Activated CD8-positive, alpha-beta T cell treated with anti-CD3 and anti-CD28 coated beads, Interleukin-2, amount 10 ng/mL, durations not matched to agents 7 days and 5 days (primary cell): ENCODE measurements around the gene HS3ST6. TPM values are rescaled to one million over a fixed set of nuclear protein-coding genes. Genes with fewer than 3 reads are reported as not detected.
A peak's percentile ranks its signal among the peaks of the same experiment; 100 is the strongest.
"Not testable (repeated sequence)": the region's sequence is repeated elsewhere in the genome, so short reads cannot be mapped to it uniquely, and the experiment has no call there.

ENCODE experiments used
- ATAC-seq: fragments of 150-1000 bp; cut with Tn5 transposase; one replicate; pipeline ENCODE4 v1.10.0; 2021; ENCODE audit warnings: moderate library complexity
- CTCF ChIA-PET: fragments of 350-600 bp; sonication (Branson Sonifier 250); formaldehyde crosslinking; loops from one replicate; lab custom pipeline; 2021; ENCODE audit warnings: antibody characterized with exemption; lab: Charles Lee
- POLR2A ChIA-PET: fragments of 350-600 bp; sonication (Branson Sonifier 250); formaldehyde crosslinking; loops from one replicate; lab custom pipeline; 2021; ENCODE audit warnings: antibody characterized with exemption; lab: Charles Lee
- DNase-seq: peaks from one replicate; pipeline ENCODE4 v3.0.0-alpha.2; 2020
- H3K27ac Mint-ChIP-seq: one replicate; pipeline ENCODE4 v1.8.0; 2021; ENCODE audit warnings: mild to moderate bottlenecking, mixed read lengths
- H3K27me3 Mint-ChIP-seq: one replicate; pipeline ENCODE4 v1.8.0; 2021; ENCODE audit warnings: low read depth, mixed read lengths
- H3K36me3 Mint-ChIP-seq: one replicate; pipeline ENCODE4 v1.8.0; 2021; ENCODE audit warnings: low read depth, mixed read lengths
- H3K4me1 Mint-ChIP-seq: one replicate; pipeline ENCODE4 v1.8.0; 2021; ENCODE audit warnings: low read depth, mixed read lengths
- H3K4me3 Mint-ChIP-seq: one replicate; pipeline ENCODE4 v1.8.0; 2021; ENCODE audit warnings: mild to moderate bottlenecking, mixed read lengths
- H3K9me3 Mint-ChIP-seq: one replicate; pipeline ENCODE4 v1.8.0; 2022; ENCODE audit warnings: mixed read lengths; ENCODE audit not compliant: insufficient read depth
- total RNA-seq, 2 experiments: library from RNA; stranded (reverse); gene quantifications; one replicate each; pipeline ENCODE4 v1.2.3, GENCODE V29; 2021

Gene HS3ST6
- not detected for total RNA-seq

DNA sequence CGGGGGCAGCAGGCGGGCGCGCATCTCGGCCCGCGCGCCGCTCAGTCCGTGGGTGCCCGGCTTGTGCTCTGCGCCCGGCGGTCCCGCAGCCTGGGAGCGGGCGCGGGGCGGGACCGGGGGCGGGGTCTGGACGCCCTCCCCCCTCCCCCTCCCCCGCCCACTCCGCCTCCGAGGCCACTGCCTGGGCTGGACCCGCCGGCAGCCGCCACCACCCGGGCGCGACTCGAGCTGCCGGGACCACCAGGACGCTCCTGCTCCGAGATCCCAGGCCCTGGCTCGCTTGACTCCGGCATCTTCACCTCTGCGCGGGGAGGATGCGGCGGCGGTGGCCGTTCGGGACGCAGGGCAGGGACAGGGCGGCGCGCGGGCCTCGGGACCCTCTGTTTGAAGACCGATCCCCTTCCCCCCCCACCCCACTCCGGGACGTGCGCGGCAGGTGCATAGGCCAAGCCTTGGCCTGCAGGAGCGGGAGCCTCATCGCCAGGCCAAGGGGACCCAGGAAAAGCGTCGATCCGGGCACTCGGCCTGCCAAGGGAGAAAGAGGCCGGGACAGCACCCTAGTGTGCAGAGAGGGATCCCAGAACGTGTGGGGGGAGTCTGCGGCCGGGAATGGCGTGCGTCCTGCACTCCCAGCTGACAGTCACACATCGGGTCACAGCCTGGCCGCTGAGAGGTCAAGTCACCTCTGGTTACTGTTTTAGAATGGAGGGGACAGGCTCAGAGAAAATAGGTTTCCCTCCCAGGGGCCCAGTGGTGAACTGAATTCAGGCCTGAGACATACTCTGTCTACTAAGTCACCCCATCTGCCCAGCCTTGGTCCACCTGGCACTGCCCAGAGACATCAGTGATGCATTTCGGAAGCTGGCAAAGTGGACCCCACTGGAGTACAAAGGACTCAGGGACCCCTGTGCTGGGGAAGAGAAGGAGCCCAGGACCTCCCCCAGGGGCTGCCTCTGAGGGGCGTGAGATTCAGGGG is at the start of gene HS3ST6:
Gene HS3ST6 (minus strand): TSS at position 65 of the 976 bp plus-strand sequence. CDS start 92 bp downstream, outside the sequence.
- Mint-ChIP-seq H3K4me3 (no peak within 1 kb of the TSS), H3K9me3 (no peaks in the 10 kb centered on the region), H3K36me3 (no peaks in the 10 kb centered on the region), H3K27me3 (peaks cover 59% of the 10 kb centered on the region), H3K27ac (no peak within 1 kb of the TSS), H3K4me1 (peaks cover 2% of the 10 kb centered on the region)
- DNase-seq = no peak
- POLR2A ChIA-PET = no interaction called here
- CTCF ChIA-PET = no interaction called here
- ATAC-seq = no peak

DNA sequence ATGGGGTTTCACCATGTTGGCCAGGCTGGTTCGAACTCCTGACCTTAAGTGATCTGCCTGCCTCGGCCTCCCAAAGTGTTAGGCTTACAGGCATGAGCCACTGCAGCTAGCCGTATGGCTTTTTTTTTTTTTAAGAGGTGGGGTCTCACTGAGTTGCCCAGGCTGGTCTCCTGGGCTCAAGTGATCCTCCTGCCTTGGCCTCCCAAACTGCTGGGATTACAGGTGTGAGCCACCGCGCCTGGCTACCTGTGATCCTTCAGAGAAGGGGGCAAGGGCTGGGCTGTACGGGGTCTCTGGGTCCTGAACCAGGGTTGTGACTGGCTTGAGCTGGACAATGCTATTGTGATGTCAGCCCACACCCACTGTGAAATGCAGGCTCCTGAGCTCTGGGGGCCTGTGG is 48.2 kb upstream of the HS3ST6 start, which contains the start of gene RNF151:
Gene RNF151 (plus strand): TSS at position 397 of the 400 bp plus-strand sequence. CDS start 26 bp downstream, outside the sequence.
- H3K36me3 Mint-ChIP-seq = peaks cover 36% of the 10 kb centered on the region
- DNase-seq (no peak), ATAC-seq (no peak)
- peak within 1 kb of the TSS; percentile 96 for H3K27ac Mint-ChIP-seq
- ChIA-PET POLR2A (interaction anchor here (1.1 to 4.3 kb wide), 5 partner anchors 10 to 139 kb away, joined by 3 to 44 read pairs (median 14); partner anchors contain the start of genes FAHD1, MSRB1 and SYNGR3), CTCF (interaction anchor here (1.1 to 1.7 kb wide), 2 partner anchors 18 to 37 kb away, joined by 4 read pairs; partner anchors contain the start of gene GFER)
- H3K27me3 Mint-ChIP-seq = no peaks in the 10 kb centered on the region
- peak within 1 kb of the TSS; percentile 96 for H3K4me3 Mint-ChIP-seq
- H3K9me3 Mint-ChIP-seq = no peaks in the 10 kb centered on the region
- peaks cover 42% of the 10 kb centered on the region for H3K4me1 Mint-ChIP-seq

DNA sequence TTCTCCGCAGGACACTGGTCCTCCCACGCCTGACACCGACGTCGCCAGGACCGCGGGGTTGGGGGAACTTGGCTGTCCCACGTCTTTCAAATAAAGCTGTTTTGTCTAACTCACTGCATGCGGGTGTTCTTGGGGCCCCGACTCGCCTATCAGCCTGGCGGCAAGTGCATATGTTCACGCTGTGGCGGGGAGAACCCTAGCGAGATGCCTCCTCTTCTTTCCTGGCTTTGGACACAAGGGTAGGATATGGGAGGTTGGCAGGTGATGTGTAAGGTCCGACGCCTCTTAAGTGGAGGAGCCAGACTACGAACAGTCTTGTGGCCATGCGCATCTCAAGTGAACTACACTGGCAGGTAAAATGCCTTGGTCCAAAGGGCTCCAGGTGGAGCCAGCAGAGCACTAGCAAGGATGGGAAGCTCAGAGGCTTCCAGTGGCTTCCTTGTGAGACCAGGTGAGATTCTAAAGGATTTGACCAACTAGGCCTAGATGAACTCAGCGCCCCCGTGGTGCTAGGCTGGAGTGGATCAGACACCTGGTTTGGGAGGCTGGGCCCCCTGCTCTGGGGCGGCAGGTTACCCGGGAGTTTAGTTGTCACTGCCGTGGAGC is 47.3 kb upstream of the HS3ST6 start:
- Mint-ChIP-seq H3K27ac (peak overlapping the region; percentile 96), H3K4me3 (peak overlapping the region; percentile 96), H3K9me3 (no peaks in the 10 kb centered on the region), H3K27me3 (no peaks in the 10 kb centered on the region), H3K4me1 (peaks cover 44% of the 10 kb centered on the region), H3K36me3 (peaks cover 46% of the 10 kb centered on the region)
- POLR2A ChIA-PET = interaction anchor here (0.6 to 4.3 kb wide), 22 partner anchors 11 to 545 kb away, joined by 3 to 44 read pairs (median 6); partner anchors contain the start of genes FAHD1, GFER, MAPK8IP3 and MLST8
- ATAC-seq = peak; percentile 4
- CTCF ChIA-PET = interaction anchor here (0.7 to 1.7 kb wide), 4 partner anchors 18 to 102 kb away, joined by 3 to 4 read pairs (median 4); partner anchors contain the start of gene GFER
- DNase-seq = no peak

DNA sequence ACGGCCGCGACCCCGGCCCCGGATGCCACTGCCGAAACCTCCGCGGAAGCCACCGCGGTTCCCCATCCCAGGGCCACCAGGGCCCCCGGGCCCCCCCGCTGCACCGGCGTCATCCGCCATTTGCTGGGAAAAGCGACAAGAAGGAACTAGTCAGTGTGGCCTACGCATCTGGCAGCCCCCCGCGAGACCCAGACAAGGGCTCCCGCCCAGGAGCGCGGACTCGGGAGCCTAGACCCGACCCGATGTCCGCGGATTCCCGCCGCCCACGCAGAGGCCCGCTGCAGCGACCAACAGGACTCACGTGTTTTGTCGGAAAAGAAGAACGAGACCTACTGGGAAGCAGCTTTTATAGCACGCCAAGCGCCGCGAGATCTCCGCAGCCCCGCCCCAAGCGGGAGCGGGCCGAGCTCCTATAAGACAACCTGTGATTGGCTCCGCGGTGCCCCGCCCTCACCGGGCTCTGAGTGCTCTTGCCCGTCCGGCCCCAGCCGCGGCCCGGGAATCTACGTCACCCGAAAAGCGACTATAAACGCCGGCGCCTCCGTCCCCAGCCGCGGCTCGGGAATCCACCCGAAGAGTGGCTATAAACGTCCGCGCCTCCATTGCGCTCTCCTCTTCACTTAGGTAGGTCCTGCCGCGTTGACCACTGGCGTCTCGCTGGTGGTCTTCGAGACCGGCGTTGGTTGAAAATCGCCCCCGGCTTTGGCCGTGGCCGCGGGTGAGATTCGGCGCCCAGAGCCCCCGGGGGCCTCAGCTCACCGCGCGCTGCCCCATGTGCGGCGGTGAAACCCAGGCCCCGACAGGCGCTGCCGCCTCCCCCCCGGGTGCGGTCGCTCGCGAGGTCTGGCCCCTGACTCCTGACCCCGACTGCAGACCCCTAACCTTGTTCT is 46.5 kb upstream of the HS3ST6 start, which contains the start of gene RPS2:
Gene RPS2 (minus strand): TSS at position 321 of the 890 bp plus-strand sequence. CDS start 201 bp downstream, at position 120.
- ChIA-PET CTCF (interaction anchor here (0.6 to 1.9 kb wide), 4 partner anchors 19 to 101 kb away, joined by 3 to 6 read pairs (median 4); partner anchors contain the start of genes GFER and MSRB1), POLR2A (interaction anchor here (0.6 to 4.3 kb wide), 29 partner anchors 9 to 1376 kb away, joined by 3 to 44 read pairs (median 5); partner anchors contain the start of genes FAHD1, GFER, HAGH and KCTD5)
- peak; percentile 83 for ATAC-seq
- H3K36me3 Mint-ChIP-seq = peaks cover 50% of the 10 kb centered on the region
- DNase-seq = peak; percentile 99
- peak within 1 kb of the TSS; percentile 96 for H3K27ac Mint-ChIP-seq
- H3K9me3 Mint-ChIP-seq = no peaks in the 10 kb centered on the region
- H3K27me3 Mint-ChIP-seq = no peaks in the 10 kb centered on the region
- H3K4me1 Mint-ChIP-seq = peaks cover 47% of the 10 kb centered on the region
- H3K4me3 Mint-ChIP-seq = peak within 1 kb of the TSS; percentile 96

DNA sequence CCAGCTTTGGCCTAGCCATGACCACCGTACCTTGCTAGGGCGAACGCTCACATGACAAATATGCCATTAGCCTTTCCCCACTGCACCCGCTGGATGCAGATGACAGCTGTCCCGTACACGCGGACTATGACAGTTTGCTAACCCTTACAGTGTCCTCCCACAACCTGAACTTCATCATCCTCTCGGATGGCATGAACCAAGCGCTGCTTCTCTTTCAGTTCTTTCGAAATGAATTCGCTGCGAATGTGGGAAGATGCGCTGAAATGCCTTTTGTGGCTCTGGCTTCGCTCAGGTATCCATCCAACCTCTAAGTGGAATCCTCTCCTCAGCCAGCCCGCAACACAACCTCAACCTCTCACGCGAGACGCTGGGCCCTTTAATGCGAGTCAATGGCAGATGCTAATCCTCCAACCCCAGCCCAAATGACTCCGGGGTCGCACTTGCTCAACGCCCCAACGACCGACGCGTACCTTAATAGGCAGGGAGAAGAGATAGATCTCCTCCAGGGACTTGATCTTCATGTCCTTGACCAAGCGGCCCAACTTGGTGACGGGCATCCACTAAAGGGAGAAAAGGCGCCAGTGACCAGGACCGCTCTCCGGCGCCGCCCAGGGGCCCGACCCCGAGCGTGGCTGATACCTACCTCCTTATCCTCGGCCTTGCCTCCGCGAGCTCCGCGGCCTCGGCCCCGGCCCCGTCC is 45.7 kb upstream of the HS3ST6 start:
- ChIA-PET POLR2A (interaction anchor here (0.6 to 4.3 kb wide), 24 partner anchors 8 to 1375 kb away, joined by 3 to 44 read pairs (median 6); partner anchors contain the start of genes FAHD1, GFER, HAGH and KCTD5), CTCF (interaction anchor here (0.6 to 1.9 kb wide), 3 partner anchors 20 to 40 kb away, joined by 3 to 6 read pairs (median 4); partner anchors contain the start of genes GFER and MSRB1)
- peak overlapping the region; percentile 96 for H3K4me3 Mint-ChIP-seq
- ATAC-seq = peak; percentile 9
- H3K27ac Mint-ChIP-seq = peak overlapping the region; percentile 95
- H3K4me1 Mint-ChIP-seq = peaks cover 49% of the 10 kb centered on the region
- DNase-seq = peak; percentile 59
- H3K36me3 Mint-ChIP-seq = peaks cover 50% of the 10 kb centered on the region
- no peaks in the 10 kb centered on the region for H3K27me3 Mint-ChIP-seq
- H3K9me3 Mint-ChIP-seq = no peaks in the 10 kb centered on the region

DNA sequence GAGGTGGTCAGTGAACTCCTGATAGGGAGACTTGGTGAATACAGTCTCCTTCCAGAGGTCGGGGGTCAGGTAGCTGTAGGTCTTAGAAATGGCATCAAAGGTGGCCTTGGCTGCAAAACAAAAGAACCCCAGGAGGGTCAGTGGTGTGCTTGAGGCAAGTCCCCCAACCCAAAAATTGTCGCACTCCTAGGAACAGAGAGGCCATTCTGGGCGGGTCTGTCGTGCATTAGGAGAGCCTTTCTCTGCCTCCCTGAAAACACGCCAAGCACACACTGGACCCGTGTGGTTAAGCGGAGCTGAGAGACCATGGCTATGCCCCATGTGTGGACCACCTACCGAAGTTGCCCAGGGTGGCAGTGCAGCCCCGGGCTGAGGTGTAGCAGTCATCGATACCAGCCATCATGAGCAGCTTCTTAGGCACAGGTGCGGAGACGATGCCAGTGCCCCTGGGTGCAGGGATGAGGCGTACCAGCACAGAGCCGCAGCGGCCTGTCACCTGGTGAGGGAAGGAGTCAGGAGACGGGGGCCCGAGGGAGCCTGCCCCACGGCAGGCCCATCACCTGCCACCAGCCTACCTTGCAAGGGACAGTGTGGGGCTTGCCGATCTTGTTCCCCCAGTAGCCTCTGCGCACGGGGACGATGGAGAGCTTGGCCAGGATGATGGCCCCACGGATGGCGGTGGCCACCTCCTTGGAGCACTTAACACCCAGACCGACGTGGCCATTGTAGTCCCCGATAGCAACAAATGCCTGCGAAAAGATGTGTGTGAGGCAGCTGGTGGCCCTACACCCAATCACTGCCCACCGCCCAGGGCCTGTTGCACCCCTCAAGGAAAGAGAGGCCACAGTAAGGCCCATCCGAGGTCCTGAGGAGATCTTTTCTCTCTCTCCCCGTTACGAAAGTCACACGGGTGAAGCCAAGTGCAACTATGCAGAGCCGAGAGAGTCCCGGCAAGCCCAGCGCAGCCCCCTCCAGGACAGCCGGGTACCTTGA is 44.2 kb upstream of the HS3ST6 start:
- not testable (repeated sequence) for ATAC-seq, H3K9me3 Mint-ChIP-seq, DNase-seq, H3K27me3 Mint-ChIP-seq
- peaks cover 51% of the 10 kb centered on the region for H3K4me1 Mint-ChIP-seq
- H3K4me3 Mint-ChIP-seq = peak overlapping the region; percentile 96
- H3K27ac Mint-ChIP-seq = peak overlapping the region; percentile 95
- H3K36me3 Mint-ChIP-seq = peaks cover 50% of the 10 kb centered on the region
- POLR2A ChIA-PET = interaction anchor here (1.1 to 4.3 kb wide), 4 partner anchors 9 to 193 kb away, joined by 3 to 44 read pairs (median 6); partner anchors contain the start of genes SYNGR3, TBL3 and TRAF7
- CTCF ChIA-PET = interaction anchor here (1.3 kb wide), 1 partner anchor 256 kb away, joined by 4 read pairs; the partner anchor contains the start of gene MAPK8IP3

DNA sequence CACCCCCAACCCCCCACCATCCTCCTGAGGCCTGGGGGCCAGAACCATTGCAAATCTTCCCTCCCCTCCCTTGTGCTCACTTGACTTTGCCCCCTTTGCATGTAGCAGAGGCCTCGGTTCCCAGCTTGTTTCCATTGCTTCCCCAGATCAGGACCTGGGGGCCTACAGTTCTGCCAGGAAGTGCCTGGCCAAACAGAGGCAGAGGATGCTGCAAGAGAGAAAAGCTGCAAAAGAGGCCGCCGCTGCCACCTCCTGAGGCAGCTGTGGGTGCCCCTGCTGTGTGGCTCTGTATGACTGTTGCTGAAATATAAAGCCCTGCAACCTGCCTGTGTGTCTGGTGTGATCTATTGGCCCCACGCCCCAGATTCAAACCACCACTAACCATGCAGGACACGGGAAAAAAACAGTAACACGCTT is 43.4 kb upstream of the HS3ST6 start:
- H3K27me3 Mint-ChIP-seq = no peaks in the 10 kb centered on the region
- ATAC-seq = no peak
- ChIA-PET POLR2A (interaction anchor here (0.6 to 1.3 kb wide), 4 partner anchors 9 to 783 kb away, joined by 3 to 6 read pairs (median 3); partner anchors contain the start of gene TRAF7), CTCF (interaction anchor here (0.9 to 1.3 kb wide), 2 partner anchors 10 to 256 kb away, joined by 3 to 4 read pairs; partner anchors contain the start of genes MAPK8IP3 and TBL3)
- peak; percentile 35 for DNase-seq
- H3K9me3 Mint-ChIP-seq = no peaks in the 10 kb centered on the region
- H3K4me3 Mint-ChIP-seq = peak overlapping the region; percentile 96
- peaks cover 50% of the 10 kb centered on the region for H3K36me3 Mint-ChIP-seq
- H3K27ac Mint-ChIP-seq = peak overlapping the region; percentile 95
- peaks cover 51% of the 10 kb centered on the region for H3K4me1 Mint-ChIP-seq

DNA sequence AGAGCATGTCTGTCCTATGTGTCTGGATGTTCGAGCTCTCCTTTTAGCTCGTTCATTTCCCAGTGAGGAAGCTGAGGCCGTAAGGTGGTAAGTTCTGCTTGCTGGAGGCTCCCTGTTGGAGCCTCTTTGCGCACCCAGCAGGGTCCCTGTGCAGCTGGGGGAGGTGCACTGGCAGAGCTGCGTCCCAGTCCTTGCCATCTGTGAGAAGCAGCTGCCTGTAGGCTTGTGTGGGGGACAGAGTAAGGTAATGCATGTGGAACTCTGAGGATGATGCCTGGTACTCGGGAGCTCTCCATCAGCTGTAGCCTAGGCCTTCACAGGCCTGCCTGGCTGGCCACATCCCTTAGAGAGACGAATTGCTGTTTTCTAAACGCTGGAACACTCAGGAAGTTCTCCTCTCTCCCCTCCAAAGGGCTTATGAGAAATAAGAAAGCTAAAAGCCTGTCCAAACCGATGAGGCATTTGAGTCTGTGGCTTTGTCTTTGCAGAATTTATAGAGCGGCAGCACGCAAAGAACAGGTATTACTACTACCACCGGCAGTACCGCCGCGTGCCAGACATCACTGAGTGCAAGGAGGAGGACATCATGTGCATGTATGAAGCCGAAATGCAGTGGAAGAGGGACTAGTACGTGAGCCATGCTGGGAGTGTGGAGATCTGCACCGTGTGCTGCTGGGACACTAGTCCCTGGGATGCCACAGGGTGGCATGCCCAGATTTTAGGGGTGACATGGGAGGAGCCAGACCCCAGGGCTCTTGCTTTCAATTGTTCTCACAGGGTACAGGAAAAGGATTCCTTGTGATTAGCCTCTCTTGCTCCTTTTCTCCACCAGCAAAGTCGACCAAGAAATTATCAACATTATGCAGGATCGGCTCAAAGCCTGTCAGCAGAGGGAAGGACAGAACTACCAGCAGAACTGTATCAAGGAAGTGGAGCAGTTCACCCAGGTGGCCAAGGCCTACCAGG is 42.7 kb upstream of the HS3ST6 start:
- Mint-ChIP-seq H3K27ac (peak overlapping the region; percentile 95), H3K4me1 (peaks cover 50% of the 10 kb centered on the region), H3K27me3 (no peaks in the 10 kb centered on the region), H3K4me3 (peak overlapping the region; percentile 95), H3K9me3 (no peaks in the 10 kb centered on the region), H3K36me3 (peaks cover 50% of the 10 kb centered on the region)
- ChIA-PET POLR2A (interaction anchor here (0.6 to 2.5 kb wide), 9 partner anchors 10 to 784 kb away, joined by 3 to 19 read pairs (median 3); partner anchors contain the start of genes MSRB1, TBL3 and TRAF7), CTCF (interaction anchor here (0.9 to 1.5 kb wide), 4 partner anchors 11 to 255 kb away, joined by 3 to 5 read pairs (median 4); partner anchors contain the start of genes MAPK8IP3, MSRB1 and TBL3)
- DNase-seq (peak; percentile 40), ATAC-seq (no peak)
